ENCODE results near the gene PXDN.
"Not testable (repeated sequence)": the region's sequence is repeated elsewhere in the genome, so short reads cannot be mapped to it uniquely, and the experiment has no call there.

The PXDN gene

DNA sequence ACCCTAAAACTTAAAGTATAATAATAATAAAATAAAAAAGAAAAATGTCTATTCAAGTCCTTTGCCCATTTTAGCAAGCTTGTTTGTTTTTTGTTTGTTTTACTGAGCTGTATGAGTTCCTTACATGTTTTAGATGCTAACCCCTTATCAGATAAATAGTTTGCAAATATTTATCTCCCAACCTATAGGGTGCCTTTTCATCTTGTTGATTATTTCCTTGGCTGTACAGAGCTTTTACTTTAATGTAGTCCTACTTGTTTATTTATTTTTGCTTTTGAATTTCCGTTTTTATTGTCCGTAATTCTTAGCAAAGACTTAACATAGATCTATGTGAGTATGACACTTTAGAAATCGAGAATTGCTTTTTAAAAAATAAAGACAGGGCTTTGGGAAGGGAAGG lies 17.8 kb downstream of the PXDN start:
- no peak for DNase-seq (ENCODE audit: low spot score)

DNA sequence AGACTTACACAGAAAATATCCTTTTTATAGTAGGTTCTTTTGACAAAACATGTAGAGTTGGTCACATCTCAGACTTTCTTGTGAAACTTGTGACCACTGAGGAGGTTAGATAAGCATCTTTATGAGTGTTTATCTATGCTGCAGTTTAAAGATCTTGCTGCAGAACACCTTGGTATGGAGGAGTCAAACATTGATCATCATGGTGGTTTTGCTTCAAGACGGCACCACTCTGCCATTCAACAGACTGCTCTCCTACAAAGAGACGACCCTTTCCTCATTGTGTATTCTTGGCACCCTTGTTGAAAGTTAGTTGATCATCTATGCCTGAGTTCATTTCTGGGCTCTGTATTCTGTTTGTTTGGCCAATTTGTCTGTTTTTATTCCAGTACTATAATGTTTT lies 20.0 kb downstream of the PXDN start:
- DNase-seq (ENCODE audit: low spot score), result not testable (repeated sequence)

DNA sequence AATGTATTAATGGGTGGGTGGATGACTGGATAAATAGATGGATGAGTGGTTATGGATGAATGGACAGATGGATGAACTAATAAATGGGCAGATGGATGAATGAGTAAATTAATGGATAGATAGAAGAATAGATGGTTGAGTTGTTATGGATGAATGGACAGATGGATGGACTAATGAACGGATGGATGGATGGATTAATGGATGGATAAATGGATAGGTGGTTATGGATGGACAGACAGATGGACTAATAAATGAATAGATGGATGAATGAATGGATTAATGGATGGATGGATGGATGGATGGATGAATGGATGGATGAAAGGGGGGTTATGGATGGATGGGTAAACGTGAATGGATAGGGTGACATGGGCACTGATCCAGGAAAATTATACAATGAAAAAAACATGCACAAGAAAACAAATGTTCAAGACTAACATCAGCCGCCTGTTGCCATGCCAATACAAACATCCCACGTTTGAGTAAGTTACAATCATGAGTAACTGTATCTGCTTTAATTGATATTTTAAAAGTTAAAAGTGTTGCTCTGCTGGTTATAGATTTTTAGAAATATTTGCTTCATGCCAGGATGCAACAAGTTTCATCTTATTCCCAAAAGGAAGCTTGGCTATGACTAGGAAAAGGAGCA lies 20.8 kb downstream of the PXDN start:
- DNase-seq (ENCODE audit: low spot score), result no peak

DNA sequence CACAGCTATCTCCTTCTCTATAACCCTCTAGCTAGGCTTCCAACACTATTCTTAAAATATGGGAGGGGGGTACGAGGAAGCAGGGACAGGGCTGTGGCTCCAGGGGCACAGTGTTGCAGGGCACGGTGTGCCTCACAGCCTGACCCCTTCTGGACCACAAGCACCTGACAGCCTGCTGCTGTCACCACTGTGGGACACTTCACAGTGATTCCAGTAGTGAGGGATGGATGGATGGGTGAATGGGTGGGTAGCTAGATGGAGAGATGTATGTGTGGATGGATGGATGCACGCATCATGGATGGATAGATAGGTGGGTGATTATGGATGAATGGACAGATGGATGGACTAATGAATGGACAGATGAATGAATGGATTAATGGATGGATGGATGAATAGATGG lies 21.6 kb downstream of the PXDN start:
- DNase-seq (ENCODE audit: low spot score), result no peak

DNA sequence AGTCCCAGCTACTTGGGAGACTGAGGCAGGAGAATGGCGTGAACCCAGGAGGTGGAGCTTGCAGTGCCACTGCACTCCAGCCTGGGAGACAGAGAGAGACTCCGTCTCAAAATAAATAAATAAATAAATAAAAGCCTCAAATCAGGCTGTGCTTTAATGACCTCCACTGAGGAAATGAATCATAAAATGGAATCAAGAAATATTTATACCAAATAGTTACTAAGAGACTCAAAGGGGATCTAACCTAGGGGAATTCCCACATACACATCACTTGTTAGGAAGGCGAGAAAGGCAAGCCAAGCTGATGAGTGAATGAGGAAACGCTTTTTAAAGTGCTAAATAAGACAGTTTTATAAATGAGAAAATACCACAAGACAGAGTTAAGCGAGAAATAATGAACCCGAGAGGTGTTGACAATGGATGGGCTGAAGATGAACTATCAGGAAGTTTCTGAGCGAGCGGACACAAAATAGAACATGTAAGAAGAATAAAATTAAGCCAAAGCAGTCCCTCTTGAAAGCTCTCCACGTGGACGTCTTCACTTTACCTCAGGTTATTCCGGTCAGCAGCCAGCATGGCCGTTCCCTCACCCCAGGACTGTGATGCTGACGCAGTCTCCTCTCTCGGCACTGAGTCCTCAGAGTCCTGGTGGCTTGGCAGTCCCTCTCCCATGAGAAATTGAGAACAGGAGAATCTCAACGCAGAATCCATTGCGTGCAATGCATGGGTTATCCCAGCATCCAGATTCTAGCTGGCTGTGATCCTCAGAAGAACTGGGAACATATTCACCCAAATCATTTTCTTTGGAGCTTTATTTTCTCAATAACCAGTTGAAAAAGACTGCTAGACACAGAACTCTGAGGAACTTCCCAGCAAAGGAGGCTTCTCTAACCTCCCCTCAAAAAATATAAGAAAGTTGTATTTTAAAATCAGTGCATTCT lies 22.3 kb downstream of the PXDN start:
- DNase-seq (ENCODE audit: low spot score), result no peak

DNA sequence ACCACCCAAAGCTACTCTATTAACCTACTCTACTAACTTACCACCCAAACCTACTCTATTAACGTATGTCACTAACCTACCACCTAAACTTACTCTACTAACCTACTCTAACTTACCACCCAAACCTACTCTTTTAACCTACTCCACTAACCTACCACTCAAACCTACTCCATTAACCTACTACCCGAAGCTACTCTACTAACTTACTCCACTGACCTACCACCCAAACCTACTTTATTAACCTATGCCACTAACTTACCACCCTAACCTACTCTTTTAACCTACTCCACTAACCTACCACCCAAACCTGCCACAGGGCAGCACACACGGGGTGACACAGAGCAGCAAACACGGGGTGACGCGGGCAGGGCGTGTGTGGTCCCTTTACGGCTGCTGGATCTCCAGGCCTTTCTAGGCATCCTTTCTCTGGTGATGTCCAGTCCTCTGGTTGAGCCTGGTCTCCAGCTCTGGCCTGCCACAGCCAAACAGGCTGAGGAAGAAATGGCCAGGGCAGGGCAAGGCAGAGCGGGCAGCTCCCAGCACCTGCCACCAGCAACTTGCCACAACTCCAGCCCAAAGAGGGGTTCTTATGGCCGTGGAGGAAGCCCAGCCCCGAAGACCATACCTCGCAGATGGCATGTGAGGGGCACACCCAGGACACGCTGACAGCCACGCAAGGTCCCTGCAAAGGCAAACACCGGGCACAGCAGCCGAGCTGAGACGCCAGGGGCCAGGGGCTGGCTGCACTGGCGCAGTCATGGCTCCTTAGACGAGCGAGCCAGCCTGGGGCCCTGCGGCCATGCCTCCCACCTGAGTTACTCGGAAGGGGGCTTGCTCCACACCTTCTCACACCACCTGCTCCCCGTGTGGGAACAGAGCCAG lies 25.7 kb downstream of the PXDN start:
- no peak for DNase-seq (ENCODE audit: low spot score)

DNA sequence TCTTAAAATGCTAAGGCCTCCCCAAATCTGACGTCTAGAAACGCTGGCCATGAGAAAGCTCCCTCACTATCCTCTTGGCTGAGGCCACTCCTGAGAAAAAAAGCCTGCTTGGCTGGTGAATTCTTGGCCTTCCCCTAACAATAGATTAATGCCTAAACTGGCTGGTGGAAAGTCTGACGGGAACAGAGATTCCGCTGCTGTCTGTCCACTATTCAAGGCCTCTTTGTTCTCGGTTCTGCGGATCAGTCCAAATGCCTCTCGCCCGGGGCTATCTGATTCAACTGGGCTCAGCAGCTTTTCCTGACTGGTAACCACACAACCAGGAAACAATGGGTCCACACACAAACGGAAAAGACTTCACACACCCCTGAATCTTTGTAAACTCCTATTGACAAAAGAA lies 27.2 kb downstream of the PXDN start:
- DNase-seq (ENCODE audit: low spot score), result peak; percentile 52

DNA sequence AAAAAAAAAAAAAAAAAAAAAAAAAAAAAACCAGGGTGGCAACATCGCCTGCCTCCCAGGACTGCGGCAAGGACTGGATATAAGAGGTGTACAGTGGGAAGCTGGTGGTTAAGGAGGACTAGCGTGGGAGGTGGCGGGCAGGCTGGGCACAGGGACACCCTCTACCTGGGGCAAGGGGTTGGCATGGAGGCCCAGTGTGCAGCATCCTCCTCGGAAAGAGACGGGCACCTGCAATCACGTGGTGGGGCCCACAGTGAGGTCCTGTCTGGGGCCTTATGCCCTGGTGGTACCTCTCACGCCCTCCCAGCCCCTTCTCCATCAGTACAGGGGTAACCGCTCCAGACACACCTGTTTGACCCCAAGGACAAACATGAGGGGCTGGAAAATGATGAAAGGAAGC lies 27.9 kb downstream of the PXDN start:
- DNase-seq (ENCODE audit: low spot score), result no peak

DNA sequence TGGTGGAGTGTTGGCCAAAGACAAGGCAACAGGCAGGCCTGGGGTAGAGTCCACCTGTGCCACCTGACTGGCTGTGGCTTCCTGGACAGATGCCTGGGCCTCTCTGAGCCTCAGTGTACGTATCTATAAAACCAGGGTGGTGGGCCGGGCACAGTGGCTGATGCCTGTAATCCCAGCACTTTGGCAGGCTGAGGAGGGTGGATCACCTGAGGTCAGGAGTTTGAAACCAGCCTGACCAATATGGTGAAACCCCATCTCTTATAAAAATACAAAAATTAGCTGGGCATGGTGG lies 28.4 kb downstream of the PXDN start:
- DNase-seq (ENCODE audit: low spot score), result not testable (repeated sequence)

DNA sequence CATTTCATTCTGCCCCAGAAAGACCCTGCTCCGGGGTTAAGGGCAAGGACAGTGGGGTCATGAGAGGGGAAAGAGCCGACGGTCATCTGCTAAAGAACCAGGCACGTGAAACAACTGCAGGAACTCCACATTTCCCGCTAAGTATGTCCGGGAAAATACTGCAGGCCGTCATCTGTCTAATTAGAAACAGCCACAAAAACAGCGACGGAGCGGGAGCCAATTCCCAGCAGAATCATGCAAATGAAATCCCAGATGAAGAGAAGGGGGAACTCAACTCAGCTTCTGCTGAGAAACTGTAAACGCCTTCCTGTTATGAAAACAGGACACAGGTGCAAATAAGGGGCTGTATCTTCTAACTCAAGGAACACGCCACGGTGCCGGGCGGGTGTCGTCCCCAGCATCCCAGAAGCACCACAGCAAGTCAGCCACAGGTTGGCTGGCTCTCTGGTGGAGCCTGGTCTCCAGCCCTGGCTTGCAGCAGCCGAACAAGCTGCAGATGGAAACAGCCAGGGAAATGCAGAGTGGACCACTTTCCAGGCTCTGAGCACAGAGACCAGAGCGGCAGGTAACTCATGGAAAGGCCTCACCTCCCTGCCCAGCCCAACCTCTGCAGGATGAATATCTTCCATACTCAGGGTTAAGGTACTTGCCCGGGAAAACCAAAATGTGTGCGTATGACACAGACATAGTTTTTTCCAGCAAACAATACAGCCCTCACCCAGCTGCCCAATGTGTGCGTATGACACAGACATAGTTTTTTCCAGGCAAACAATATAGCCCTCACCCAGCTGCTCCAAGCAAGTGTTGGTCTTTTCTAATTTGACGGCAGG lies 28.9 kb downstream of the PXDN start:
- no peak for DNase-seq (ENCODE audit: low spot score)

DNA sequence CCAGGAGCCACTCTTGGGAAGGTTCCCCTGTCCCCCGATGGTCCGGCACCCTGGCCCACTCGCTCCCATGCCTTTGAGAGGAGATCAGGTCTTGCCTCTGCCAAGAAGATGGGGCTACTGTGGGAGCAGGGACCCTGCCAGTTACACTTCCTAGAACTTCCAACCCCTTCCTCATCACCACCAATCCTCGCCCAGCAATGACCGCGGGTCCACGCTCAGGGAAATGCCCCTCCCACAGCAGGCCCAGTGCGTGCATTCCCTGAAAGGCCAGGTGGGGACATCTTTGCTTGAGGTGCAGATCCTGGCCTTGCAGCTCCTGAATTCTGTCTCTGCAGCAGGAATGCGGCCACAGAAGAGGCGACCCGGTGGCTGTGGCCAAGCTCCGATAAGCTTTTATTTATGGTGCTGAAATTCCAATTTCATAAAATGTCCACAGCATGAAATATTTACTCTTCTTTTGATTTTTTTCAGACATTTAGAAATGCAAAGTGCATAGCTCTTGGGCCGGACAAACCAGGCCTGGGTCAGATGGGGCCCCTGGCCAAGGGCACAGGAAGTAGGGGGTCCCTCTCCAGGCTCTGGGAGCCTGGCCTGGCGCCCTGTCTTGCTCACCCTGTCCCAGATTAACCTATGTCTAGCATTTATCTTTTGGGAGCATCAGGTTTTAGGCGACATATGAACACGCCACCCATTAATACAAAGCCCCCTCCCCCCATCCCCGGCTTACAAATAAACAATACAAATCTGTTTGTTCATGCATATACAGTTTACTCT lies 29.8 kb downstream of the PXDN start:
- no peak for DNase-seq (ENCODE audit: low spot score)

DNA sequence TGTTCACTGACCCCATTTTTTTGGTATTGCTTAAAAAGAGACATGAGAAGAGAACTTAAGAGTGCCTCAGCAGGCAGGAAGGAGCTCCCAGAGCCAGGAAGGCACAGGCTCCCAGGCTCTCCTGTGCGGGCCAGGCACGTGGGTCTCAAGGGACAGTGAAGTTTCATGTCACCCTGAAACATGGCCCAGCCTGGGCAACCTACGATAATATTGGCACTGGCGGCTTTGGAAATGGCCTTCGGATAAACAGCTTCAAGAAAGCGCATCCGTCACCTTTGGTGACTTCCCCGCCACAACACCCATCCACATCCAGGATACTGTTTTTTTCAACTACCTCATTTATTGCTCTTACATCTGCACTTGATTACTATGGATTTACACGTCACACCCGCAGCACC lies 30.5 kb downstream of the PXDN start:
- DNase-seq (ENCODE audit: low spot score), result no peak

DNA sequence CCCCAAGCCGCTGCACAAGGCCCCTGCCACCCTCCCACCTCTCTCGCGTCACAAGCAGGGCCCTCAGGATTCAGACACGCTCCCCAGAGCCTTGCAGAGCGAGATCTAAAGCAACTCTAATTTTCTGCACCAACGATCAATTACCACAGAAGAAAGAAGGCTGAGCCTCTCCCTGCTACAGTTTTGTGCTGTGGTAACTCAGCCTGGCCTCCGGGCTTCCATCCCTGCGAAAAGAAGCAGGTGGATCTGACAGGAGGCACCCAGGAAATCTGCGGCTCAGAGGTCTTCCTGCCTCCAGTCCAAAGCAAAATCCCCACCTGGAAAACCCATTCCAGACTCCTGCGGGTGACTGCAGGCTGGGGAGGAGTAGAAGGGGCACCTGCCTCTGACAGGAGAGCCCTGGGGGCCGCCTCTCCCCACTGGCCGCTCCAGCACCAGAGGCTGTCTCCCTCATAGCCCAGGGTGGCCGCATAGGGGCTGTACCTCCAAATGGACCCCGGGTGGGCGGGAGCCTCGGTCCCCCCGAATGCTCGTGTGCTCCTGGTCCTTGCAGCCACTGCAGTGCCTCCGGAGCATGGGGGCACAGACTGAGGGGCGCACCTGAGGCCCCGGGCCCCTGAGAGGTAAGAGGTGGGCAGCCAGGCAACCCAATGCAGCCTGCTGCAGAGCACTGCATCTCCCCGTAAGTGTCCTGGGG lies 31.0 kb downstream of the PXDN start:
- DNase-seq (ENCODE audit: low spot score), result no peak

DNA sequence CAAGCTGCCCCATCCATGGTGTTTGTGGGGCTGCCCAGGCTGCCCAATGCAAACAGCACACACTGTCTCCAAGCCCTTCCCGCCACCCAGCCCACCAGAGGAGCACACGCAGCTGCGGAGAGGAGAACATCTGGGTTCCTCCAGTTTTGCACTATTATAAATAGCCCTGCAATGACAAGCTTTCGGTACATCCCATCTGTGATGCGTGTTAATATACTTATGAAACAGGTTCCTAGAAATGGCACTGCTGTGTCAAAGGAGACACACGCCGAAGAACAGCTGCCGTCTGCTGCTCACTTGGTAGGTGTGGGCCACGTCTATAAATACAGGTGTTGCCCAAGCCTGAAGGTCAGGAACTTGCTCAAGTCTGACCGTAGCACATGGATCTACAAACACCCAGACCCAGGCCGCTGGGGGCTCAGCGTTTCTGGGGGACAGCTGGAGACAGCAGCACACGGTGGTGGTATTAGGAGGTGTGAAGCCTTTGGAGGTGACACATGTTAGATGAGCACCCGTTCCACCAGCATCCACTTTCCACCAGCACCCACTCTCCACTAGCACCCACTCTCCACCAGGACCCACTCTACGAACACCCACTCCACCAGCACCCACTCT lies 34.3 kb downstream of the PXDN start:
- no peak for DNase-seq (ENCODE audit: low spot score)

DNA sequence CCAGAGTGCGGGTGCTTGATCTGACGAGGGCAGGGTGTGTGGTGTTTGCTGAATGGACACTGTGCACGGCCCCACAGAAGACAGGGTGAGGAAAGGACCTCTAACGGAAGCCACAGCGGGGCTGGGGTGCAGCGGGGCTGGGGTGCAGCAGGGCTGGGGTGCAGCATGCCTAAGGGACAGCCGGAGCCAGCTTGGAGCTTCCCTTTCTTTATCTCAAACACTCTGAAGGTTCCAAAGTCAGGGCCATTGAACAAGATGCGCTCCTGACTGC lies 35.0 kb downstream of the PXDN start:
- no peak for DNase-seq (ENCODE audit: low spot score)

DNA sequence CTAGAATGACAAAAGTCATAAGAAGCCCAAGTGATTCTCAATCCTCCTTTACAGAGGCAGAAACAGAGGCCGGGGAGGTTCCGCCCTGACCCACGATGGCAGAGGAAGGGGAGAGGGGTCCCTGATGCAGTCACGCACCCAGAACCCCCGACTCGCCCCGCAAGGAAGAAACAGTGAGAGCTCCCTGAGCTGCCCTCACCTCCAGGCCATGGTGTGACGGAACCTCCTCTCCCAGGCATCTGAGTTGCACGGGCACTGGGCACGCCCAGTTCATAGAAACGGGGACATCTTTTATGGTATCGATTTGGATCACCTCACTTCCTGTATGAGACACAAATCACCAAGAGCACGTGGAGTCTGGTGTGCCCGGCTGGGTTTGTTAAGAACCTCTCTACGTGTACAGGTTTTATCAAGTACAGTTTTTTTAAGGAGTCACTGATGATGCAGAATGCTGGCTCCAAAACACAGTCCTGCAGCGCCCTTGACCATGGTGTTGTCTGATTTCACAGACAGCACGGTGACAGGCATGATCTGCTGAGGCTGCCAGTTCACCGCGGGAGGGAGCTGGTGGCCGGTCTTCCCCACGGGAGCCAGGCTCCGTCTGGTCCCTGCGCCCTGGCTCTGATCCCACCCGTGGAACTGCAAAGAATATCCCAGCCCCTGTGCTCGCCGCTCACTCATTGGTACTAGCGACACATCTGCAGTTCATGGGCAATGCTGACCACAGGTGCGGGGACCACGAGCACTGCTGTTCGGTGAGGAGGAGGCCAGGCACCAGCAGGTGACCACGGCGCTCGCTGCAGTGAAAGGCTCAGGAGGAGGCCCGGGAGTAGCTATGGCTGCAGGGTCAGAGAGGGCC lies 35.6 kb downstream of the PXDN start:
- DNase-seq (ENCODE audit: low spot score), result no peak

DNA sequence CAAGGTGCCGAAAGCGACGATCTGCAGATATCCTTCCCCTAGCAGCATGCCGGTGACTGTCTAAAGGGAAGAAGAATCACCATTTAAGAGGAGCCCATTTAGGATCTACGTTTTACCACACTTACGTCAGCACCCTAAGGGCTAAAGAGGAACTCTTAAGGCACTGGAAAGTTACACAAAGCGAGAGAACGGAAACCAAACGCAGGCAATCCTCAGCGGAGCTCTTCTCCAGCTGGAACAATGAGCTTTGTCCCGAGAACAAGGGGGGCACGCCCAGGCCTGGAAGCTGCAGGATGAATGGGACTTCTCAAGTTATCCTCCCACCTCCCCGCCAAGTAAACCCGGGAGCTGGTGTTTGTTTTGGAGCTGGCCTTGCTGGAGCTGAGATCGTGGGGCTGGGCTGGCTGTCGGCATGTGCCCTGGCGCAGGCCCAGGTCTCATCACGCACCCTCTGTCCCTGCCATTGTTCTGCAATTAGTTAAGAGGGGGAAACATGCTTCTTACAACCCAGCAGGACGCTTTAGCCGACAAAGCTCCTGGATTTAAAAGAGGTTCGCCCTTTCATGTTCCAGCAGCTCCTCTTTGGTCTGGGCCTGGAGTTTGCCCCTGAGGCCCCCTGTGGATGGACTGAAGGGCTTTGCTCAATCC lies 36.4 kb downstream of the PXDN start:
- no peak for DNase-seq (ENCODE audit: low spot score)

DNA sequence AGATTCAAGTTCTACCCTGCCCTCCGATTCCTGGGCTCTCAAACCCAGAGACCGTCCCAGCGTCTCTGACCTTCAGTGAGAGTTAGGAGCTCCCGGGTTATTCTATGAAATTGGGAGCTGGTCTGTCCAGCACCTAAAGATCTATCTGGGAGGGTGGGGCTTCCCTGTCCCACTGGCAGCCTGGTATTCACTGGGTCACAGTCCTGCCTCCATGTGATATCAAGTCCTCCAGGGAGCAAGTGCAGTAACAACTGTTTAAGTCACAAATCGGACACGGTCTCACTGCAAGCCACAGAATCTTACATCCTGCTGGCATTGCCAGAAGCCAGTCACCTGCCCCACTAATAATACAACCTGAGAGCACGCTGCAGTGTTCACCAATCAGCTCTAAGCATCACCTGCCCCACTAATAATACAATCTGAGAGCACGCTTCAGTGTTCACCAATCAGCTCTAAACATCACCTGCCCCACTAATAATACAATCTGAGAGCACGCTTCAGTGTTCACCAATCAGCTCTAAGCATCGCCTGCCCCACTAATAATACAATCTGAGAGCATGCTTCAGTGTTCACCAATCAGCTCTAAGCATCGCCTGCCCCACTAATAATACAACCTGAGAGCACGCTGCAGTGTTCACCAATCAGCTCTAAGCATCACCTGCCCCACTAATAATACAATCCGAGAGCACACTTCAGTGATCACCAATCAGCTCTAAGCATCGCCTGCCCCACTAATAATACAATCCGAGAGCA lies 38.0 kb downstream of the PXDN start:
- not testable (repeated sequence) for DNase-seq (ENCODE audit: low spot score)

Measured in putamen (tissue), 1 donor.